ENCODE results near the gene MRPL43. TPM values are rescaled to one million over a fixed set of nuclear protein-coding genes. Genes with fewer than 3 reads are reported as not detected.

Gene MRPL43
- total RNA-seq, 1 donor from 2014 or later: 54.5 TPM

GRCh38 chr10:101033276-101033675, 46.0 kb upstream of the MRPL43 start:
- Histone ChIP-seq H3K27ac (peak overlapping the region; percentile 99), H3K27me3 (no peaks in the 10 kb centered on the region), H3K9me3 (no peaks in the 10 kb centered on the region), H3K4me1 (peaks cover 20 to 30% of the 10 kb centered on the region in 2 donors), H3K4me3 (peak overlapping the region; percentile 72 to 92), H3K36me3 (peaks cover 39 to 41% of the 10 kb centered on the region in 2 donors)
- intact Hi-C loops (cut with DNase I): loop anchor here (10.0 kb wide), 1 partner anchor 118 kb away; the partner anchor contains the start of gene SLF2
- DNase-seq (ENCODE audit: low spot score in 2 of 2): no peak
- no peak for TF ChIP-seq CTCF (IDR thresholded peaks at IDR 0.05)

DNA sequence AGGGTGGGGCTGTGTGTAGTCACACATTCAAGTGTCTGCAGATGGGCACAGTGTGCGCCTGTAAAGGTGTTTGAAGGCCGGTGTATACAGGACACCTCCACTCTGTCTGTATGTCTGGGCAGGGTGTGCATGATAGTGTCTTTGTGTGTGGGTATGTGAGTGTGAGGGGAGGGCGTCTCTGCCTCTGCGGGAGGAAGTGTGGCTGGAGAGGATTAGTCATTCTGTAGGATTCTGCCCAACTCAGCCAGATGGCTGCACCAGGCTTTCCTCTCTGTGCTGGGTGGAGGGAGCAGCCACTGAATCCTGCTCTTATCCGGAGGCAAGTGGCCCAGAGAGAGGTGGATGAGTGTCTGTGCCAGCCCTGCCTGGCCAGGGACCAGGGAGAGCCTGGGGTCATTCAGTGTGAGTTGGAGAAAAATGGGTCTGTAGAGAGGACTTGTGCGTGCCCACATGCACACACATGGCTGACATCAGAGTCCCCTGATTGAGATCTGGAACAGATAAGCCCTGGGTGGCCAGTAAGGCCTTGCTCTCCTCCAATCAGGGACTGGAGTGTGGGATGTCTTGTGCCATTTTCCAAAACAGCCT, 45.4 kb upstream of the MRPL43 start:
- peak; percentile 41 to 87 for DNase-seq (ENCODE audit: low spot score in 2 of 2)
- TF ChIP-seq CTCF (IDR thresholded peaks at IDR 0.05): no peak
- Histone ChIP-seq H3K4me3 (peak overlapping the region; percentile 72 to 92), H3K36me3 (peaks cover 34 to 36% of the 10 kb centered on the region in 2 donors), H3K27me3 (no peaks in the 10 kb centered on the region), H3K9me3 (no peaks in the 10 kb centered on the region), H3K27ac (peak overlapping the region; percentile 99), H3K4me1 (peaks cover 20 to 30% of the 10 kb centered on the region in 2 donors)
- intact Hi-C loops (cut with DNase I): loop anchor here (10.0 kb wide), 1 partner anchor 118 kb away; the partner anchor contains the start of gene SLF2

DNA sequence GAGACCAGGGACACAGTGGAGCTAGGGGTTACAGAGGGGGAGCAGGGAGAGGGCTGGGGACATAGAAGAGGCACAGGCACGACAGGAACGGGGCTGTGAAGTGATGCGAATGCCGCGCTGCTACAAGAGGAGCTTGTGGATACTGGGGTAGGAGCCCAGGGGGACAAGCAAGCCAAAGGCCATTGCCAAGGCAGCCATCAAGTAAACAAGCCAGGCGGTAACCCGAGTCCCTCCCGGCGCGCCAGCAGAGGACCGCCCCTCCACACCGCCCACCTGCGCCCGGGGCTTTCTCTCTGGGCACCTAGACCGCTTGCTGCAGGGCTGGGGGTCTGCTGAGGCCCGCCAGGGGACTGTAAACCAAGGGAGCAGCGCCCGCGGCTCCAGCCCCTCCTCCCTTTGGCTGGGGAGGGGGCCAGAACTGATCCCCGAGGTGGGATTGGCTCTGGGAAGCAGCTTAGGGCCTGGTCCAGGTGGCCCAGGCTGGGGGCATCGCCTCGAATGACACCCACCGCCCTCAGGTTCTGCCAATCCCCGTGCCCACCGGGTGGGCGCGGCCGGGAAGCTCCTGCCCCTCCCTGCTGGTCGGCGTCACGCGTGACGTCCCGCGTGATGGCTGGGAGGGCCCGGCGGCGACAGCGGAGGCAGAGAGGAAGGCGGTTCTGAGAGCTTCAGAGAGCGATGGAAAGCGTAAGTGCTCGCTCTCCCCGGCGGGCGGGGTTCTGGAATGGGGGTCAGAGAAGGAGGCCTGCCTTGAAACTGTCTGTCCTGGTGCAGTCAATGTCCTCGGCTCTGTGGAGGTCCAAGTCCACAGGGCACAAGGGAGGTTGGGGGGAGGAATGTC, 44.7 kb upstream of the MRPL43 start:
- Histone ChIP-seq H3K27ac (peak overlapping the region; percentile 99), H3K27me3 (no peaks in the 10 kb centered on the region), H3K4me1 (peaks cover 20 to 30% of the 10 kb centered on the region in 2 donors), H3K36me3 (peaks cover 27 to 29% of the 10 kb centered on the region in 2 donors), H3K4me3 (peak overlapping the region; percentile 72 to 92), H3K9me3 (no peaks in the 10 kb centered on the region)
- no peak for TF ChIP-seq CTCF (IDR thresholded peaks at IDR 0.05)
- peak; percentile 54 to 90 for DNase-seq (ENCODE audit: low spot score in 2 of 2)
- intact Hi-C loops (cut with DNase I): loop anchor here (1.0 to 10.0 kb wide), 4 partner anchors 10 to 117 kb away; partner anchors contain the start of genes KAZALD1 and SLF2

GRCh38 chr10:101031128-101031795, 44.0 kb upstream of the MRPL43 start, which contains the start of the genes PDZD7 and SFXN3:
Gene PDZD7 (minus strand): TSS chr10:101031129. CDS start chr10:101030219, 910 bp downstream.
Gene SFXN3 (plus strand): TSS chr10:101031234. CDS start chr10:101034695, 3,461 bp downstream.
- intact Hi-C loops (cut with DNase I): loop anchor here (1.0 to 10.0 kb wide), 4 partner anchors 11 to 116 kb away; partner anchors contain the start of genes KAZALD1 and SLF2
- Histone ChIP-seq H3K9me3 (no peaks in the 10 kb centered on the region), H3K4me3 (peak within 1 kb of the TSS; percentile 72 to 92), H3K36me3 (peaks cover 19 to 21% of the 10 kb centered on the region in 2 donors), H3K27ac (peak within 1 kb of the TSS; percentile 99), H3K4me1 (peaks cover 20 to 30% of the 10 kb centered on the region in 2 donors), H3K27me3 (no peaks in the 10 kb centered on the region)
- DNase-seq (ENCODE audit: low spot score in 2 of 2): peak; percentile 80 to 97
- TF ChIP-seq CTCF (IDR thresholded peaks at IDR 0.05): no peak

DNA sequence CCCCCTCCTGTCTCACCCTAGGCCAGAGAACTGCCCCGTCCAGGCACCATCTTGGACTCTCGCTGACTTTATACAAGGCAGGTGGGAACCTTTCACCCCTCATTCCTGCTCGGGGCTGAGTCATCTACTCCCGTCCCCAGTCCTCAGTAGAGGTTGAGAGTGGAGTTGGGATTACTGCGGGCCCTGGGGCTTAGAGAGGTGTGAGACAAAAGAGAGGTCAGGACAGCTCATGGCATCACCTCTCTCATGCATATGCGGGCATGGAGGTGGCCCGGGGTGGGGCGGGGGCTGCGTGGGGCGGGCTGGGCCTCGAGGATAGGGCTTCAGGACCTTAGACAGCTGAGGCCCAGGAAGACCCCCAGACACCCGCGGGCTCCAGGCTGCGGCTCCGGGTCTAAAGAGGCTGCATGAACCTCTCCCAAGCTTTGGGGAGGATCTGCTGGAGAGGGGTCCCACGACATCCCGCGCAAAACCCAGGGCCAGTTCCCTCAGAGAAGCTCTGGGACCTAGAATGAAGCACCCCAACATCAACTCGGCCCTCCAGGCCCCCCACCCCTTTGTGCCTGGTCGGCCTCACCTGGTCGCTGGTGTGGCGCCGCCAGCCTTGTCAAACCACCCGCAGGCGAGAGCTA, 43.3 kb upstream of the MRPL43 start:
- intact Hi-C loops (cut with DNase I): loop anchor here (1.0 to 10.0 kb wide), 4 partner anchors 12 to 116 kb away; partner anchors contain the start of genes KAZALD1 and SLF2
- DNase-seq (ENCODE audit: low spot score in 2 of 2): no peak
- H3K4me1 ChIP-seq: peaks cover 20 to 30% of the 10 kb centered on the region in 2 donors
- H3K27me3 ChIP-seq: no peaks in the 10 kb centered on the region
- peak overlapping the region; percentile 72 to 92 for H3K4me3 ChIP-seq
- H3K27ac ChIP-seq: peak overlapping the region; percentile 99
- no peak for TF ChIP-seq CTCF (IDR thresholded peaks at IDR 0.05)
- H3K36me3 ChIP-seq: peaks cover 13 to 14% of the 10 kb centered on the region in 2 donors
- no peaks in the 10 kb centered on the region for H3K9me3 ChIP-seq

All from ascending aorta (tissue), 2 donors.